PFSK-1 (cell line): ENCODE measurements around the gene TIAM1.

Source experiments
- FOXP2 ChIP-seq: optimal IDR thresholded peaks from 2 replicates; pipeline ENCODE3; 2011; ENCODE audit warnings: borderline replicate concordance, control low read depth, inconsistent platforms; ENCODE audit not compliant: insufficient read depth; ENCODE audit errors: extremely low read length, extremely low read depth
- POLR2AphosphoS5 ChIP-seq: IDR thresholded peaks from 2 replicates; pipeline ENCODE4 v1.6.1; 2012; ENCODE audit warnings: low read depth, mild to moderate bottlenecking, control low read depth, low read length, moderate library complexity
- REST ChIP-seq, 2 experiments: IDR thresholded peaks; 2 replicates each; pipeline versions ENCODE4 v1.6.1 to v1.8.0; 2011 to 2012; ENCODE audit warnings: low read depth in 2 of 2, low read length in 2 of 2, control low read depth in 1 of 2, inconsistent platforms in 1 of 2, mild to moderate bottlenecking in 1 of 2, moderate library complexity in 1 of 2; ENCODE audit not compliant: insufficient read depth in 1 of 2
- TAF1 ChIP-seq: IDR thresholded peaks from 2 replicates; pipeline ENCODE4 v1.6.1; 2012; ENCODE audit warnings: low read length, control low read depth, borderline replicate concordance; ENCODE audit not compliant: insufficient read depth

GRCh38 chr21:31286621-31287020, 57.4 kb downstream of the TIAM1 start:
- no peak for TF ChIP-seq TAF1
- TF ChIP-seq REST (IDR thresholded peaks at IDR 0.05; ENCODE audit: insufficient read depth in 1 of 2, low read depth in 2 of 2, low read length in 2 of 2): no peak
- no peak for TF ChIP-seq POLR2AphosphoS5
- no peak for TF ChIP-seq FOXP2
